GM10847 (cell line): Measurements from ENCODE around the gene PDXDC1.
A peak's percentile ranks its signal among the peaks of the same experiment; 100 is the strongest.

Experiments
- POLR2A ChIP-seq: IDR thresholded peaks from 2 replicates; pipeline ENCODE4 v1.6.1; 2011; ENCODE audit not compliant: insufficient read length; ENCODE audit errors: extremely low read depth

PDXDC1 gene

GRCh38 chr16:15054357-15055140, 79.7 kb downstream of the PDXDC1 start:
- no peak for TF ChIP-seq POLR2A

- peak; percentile 39 for TF ChIP-seq POLR2A
Measured at GRCh38 chr16:15055141-15056053, 80.6 kb downstream of the PDXDC1 start.

GRCh38 chr16:15057681-15058417, 83.0 kb downstream of the PDXDC1 start:
- TF ChIP-seq POLR2A: no peak

GRCh38 chr16:15059324-15059723, 84.5 kb downstream of the PDXDC1 start:
- TF ChIP-seq POLR2A: no peak

GRCh38 chr16:15073101-15073500, 98.3 kb downstream of the PDXDC1 start:
- no peak for TF ChIP-seq POLR2A

GRCh38 chr16:15093955-15094827, 119.4 kb downstream of the PDXDC1 start, which contains the start of gene RRN3:
Gene RRN3, minus strand, starts transcription at chr16:15094272. Its CDS starts 39 bp downstream, at chr16:15094233.
- peak; percentile 78 for TF ChIP-seq POLR2A

GRCh38 chr16:15141586-15141985, 166.8 kb downstream of the PDXDC1 start:
- no peak for TF ChIP-seq POLR2A

- peak; percentile 50 for TF ChIP-seq POLR2A
Measured at GRCh38 chr16:15154650-15155562, 180.1 kb downstream of the PDXDC1 start.
